Liver (tissue), 3 donors: ENCODE results near the gene LTB4R2.

Experiments used
- EGR1 ChIP-seq, 2 donors: IDR thresholded peaks; 2 replicates each; pipeline ENCODE4 v1.6.1; 2016 to 2018; ENCODE audit warnings: antibody characterized with exemption in 2 of 2, low read depth in 2 of 2
- FOXA1 ChIP-seq: IDR thresholded peaks from 2 replicates; pipeline ENCODE4 v1.6.1; 2016; ENCODE audit warnings: antibody characterized with exemption
- GABPA ChIP-seq, 2 donors: IDR thresholded peaks in 1 of 2; conservative IDR thresholded peaks in 1 of 2; 2 replicates each; pipeline ENCODE4 v1.6.1; 2016; ENCODE audit warnings: antibody characterized with exemption in 2 of 2, mild to moderate bottlenecking in 1 of 2, moderate library complexity in 1 of 2
- HNF4G ChIP-seq: IDR thresholded peaks from 2 replicates; pipeline ENCODE4 v1.6.1; 2016; ENCODE audit warnings: antibody characterized with exemption
- JUND ChIP-seq, 2 donors: IDR thresholded peaks; 2 replicates each; pipeline ENCODE4 v1.6.1; 2016; ENCODE audit warnings: antibody characterized with exemption in 2 of 2
- SP1 ChIP-seq: IDR thresholded peaks from 2 replicates; pipeline ENCODE4 v1.6.1; 2018; ENCODE audit warnings: antibody characterized with exemption, mild to moderate bottlenecking
- TAF1 ChIP-seq: conservative IDR thresholded peaks from 2 replicates; pipeline ENCODE4 v1.6.1; 2016; ENCODE audit warnings: antibody characterized with exemption, mild to moderate bottlenecking
- YY1 ChIP-seq: IDR thresholded peaks from 2 replicates; pipeline ENCODE4 v1.6.1; 2016; ENCODE audit warnings: antibody characterized with exemption, mild to moderate bottlenecking
- TF ChIP-seq, protein P1 (sequence below): fragments of 150-350 bp; IDR thresholded peaks from 2 replicates; pipeline ENCODE4 v1.5.1; 2017; ENCODE audit warnings: improper control_type of control experiment, low read depth, low read length; ENCODE audit not compliant: missing input control
- TF ChIP-seq, protein P2 (sequence below): IDR thresholded peaks from 2 replicates; pipeline ENCODE4 v1.6.1; 2016; ENCODE audit warnings: antibody characterized with exemption, mild to moderate bottlenecking
- TF ChIP-seq, protein P3 (sequence below): IDR thresholded peaks from 2 replicates; pipeline ENCODE4 v1.6.1; 2016; ENCODE audit warnings: antibody characterized with exemption
- TF ChIP-seq, protein P4 (sequence below): IDR thresholded peaks from 2 replicates; pipeline ENCODE4 v1.6.1; 2016; ENCODE audit warnings: antibody characterized with exemption
- TF ChIP-seq, protein P5 (sequence below): IDR thresholded peaks from 2 replicates; pipeline ENCODE4 v1.6.1; 2016; ENCODE audit warnings: antibody characterized with exemption
- donor health status: healthy.
- donor health status: healthy.

DNA sequence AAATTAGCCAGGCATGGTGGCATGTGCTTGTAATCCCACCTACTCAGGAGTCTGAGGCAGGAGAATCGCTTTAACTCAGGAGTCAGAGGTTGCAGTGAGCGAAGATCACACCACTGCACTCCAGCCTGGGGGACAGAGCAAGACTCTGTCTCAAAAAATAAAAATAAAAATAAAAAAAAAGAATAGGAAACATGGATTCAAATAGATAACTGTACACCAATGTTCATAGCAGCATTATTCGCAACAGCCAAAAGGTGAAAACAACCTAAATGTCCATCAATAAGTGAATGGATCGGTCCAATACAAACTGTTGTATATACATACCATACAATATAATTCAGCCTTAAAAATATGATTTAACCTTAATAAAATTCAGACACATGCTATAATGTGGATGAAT lies 32.9 kb downstream of the LTB4R2 start:
- TF ChIP-seq, protein P1, sequence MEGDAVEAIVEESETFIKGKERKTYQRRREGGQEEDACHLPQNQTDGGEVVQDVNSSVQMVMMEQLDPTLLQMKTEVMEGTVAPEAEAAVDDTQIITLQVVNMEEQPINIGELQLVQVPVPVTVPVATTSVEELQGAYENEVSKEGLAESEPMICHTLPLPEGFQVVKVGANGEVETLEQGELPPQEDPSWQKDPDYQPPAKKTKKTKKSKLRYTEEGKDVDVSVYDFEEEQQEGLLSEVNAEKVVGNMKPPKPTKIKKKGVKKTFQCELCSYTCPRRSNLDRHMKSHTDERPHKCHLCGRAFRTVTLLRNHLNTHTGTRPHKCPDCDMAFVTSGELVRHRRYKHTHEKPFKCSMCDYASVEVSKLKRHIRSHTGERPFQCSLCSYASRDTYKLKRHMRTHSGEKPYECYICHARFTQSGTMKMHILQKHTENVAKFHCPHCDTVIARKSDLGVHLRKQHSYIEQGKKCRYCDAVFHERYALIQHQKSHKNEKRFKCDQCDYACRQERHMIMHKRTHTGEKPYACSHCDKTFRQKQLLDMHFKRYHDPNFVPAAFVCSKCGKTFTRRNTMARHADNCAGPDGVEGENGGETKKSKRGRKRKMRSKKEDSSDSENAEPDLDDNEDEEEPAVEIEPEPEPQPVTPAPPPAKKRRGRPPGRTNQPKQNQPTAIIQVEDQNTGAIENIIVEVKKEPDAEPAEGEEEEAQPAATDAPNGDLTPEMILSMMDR: no peak
- TF ChIP-seq SP1: no peak
- TF ChIP-seq, protein P2, sequence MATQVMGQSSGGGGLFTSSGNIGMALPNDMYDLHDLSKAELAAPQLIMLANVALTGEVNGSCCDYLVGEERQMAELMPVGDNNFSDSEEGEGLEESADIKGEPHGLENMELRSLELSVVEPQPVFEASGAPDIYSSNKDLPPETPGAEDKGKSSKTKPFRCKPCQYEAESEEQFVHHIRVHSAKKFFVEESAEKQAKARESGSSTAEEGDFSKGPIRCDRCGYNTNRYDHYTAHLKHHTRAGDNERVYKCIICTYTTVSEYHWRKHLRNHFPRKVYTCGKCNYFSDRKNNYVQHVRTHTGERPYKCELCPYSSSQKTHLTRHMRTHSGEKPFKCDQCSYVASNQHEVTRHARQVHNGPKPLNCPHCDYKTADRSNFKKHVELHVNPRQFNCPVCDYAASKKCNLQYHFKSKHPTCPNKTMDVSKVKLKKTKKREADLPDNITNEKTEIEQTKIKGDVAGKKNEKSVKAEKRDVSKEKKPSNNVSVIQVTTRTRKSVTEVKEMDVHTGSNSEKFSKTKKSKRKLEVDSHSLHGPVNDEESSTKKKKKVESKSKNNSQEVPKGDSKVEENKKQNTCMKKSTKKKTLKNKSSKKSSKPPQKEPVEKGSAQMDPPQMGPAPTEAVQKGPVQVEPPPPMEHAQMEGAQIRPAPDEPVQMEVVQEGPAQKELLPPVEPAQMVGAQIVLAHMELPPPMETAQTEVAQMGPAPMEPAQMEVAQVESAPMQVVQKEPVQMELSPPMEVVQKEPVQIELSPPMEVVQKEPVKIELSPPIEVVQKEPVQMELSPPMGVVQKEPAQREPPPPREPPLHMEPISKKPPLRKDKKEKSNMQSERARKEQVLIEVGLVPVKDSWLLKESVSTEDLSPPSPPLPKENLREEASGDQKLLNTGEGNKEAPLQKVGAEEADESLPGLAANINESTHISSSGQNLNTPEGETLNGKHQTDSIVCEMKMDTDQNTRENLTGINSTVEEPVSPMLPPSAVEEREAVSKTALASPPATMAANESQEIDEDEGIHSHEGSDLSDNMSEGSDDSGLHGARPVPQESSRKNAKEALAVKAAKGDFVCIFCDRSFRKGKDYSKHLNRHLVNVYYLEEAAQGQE: no peak
- no peak for TF ChIP-seq HNF4G
- TF ChIP-seq GABPA (IDR thresholded peaks at IDR 0.05 in 1 of 2, conservative IDR thresholded peaks at IDR 0.05 in 1 of 2): no peak
- TF ChIP-seq JUND (IDR thresholded peaks at IDR 0.05): no peak
- TF ChIP-seq, protein P3, sequence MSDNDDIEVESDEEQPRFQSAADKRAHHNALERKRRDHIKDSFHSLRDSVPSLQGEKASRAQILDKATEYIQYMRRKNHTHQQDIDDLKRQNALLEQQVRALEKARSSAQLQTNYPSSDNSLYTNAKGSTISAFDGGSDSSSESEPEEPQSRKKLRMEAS: no peak
- TF ChIP-seq, protein P4, sequence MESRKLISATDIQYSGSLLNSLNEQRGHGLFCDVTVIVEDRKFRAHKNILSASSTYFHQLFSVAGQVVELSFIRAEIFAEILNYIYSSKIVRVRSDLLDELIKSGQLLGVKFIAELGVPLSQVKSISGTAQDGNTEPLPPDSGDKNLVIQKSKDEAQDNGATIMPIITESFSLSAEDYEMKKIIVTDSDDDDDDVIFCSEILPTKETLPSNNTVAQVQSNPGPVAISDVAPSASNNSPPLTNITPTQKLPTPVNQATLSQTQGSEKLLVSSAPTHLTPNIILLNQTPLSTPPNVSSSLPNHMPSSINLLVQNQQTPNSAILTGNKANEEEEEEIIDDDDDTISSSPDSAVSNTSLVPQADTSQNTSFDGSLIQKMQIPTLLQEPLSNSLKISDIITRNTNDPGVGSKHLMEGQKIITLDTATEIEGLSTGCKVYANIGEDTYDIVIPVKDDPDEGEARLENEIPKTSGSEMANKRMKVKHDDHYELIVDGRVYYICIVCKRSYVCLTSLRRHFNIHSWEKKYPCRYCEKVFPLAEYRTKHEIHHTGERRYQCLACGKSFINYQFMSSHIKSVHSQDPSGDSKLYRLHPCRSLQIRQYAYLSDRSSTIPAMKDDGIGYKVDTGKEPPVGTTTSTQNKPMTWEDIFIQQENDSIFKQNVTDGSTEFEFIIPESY: no peak
- no peak for TF ChIP-seq YY1
- no peak for TF ChIP-seq FOXA1
- no peak for TF ChIP-seq EGR1 (IDR thresholded peaks at IDR 0.05; ENCODE audit: low read depth in 2 of 2)
- TF ChIP-seq, protein P5, sequence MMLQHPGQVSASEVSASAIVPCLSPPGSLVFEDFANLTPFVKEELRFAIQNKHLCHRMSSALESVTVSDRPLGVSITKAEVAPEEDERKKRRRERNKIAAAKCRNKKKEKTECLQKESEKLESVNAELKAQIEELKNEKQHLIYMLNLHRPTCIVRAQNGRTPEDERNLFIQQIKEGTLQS: no peak
- no peak for TF ChIP-seq TAF1
